ENCODE results near the gene GPI. TPM values are rescaled to one million over a fixed set of nuclear protein-coding genes. Genes with fewer than 3 reads are reported as not detected.

GPI gene
- total RNA-seq, 2 experiments from 2014 or later: 404 to 442 TPM

DNA sequence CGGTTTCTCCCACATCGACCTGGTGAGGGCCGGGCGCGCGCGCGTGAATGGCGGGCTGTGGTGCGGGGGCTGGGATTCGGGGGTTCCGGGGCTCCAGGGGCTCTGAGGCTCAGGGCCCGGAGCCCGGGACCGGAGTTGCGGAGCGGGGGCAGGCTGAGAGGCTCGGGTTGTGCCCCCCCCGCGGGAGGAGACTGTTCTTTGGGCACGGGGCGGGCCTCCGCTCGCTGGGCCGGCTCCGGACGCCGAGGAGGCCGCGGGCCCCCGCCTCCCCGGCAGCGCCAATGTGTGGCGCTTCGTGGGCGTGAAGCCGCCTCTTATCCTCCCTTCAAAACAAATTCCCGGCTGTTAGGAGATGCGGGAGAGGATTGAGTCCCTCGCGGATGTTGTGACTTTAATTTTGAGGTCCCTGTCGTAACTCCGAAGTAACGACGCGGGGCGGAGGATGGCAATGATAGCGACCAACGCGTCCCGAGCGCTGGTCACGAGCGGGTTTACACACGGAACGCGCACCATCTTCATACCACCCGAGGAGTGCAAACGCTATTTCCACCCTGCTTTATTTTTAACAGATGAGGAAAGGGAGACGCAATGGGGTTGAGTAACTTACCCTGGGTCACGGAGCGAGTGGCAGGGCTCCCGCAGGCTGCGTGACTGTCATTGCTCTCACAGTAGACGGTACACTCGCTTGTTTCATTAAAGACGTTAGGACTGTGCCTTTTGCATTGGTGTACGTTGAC is 63.7 kb downstream of the GPI start:
- Mint-ChIP-seq H3K4me3 (peak overlapping the region; percentile 99), H3K27me3 (no peaks in the 10 kb centered on the region), H3K27ac (peak overlapping the region; percentile 93), H3K36me3 (ENCODE audit: low read depth) (peaks cover 22% of the 10 kb centered on the region), H3K9me3 (no peaks in the 10 kb centered on the region), H3K4me1 (peaks cover 35% of the 10 kb centered on the region)
- peak; percentile 47 for DNase-seq
- CTCF ChIA-PET: interaction anchor here (0.6 kb wide), 1 partner anchor 30 kb away, joined by 5 read pairs; no protein-coding TSS in a partner anchor
- POLR2A ChIA-PET: no interaction called here

DNA sequence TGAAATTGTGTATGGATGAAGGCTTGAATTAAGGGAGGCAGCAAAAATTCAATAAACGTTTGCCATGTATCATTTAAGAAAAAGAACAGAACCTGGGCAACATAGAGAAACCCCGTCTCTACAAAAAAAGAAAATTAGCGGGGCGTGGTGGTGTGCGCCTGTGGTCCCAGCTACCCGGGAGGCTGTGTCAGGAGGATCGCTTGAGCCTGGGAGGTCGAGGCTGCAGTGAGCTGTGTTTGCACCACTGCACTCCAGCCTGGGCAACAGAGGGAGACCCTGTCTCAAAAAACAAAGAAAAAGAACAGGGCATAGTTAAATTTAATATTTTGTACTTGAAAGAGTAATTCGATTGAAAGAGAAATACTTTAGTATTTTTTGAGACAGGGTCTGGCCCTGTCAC is 64.6 kb downstream of the GPI start:
- peaks cover 29% of the 10 kb centered on the region for H3K36me3 Mint-ChIP-seq (ENCODE audit: low read depth)
- ChIA-PET POLR2A (no interaction called here), CTCF (interaction anchor here (0.7 to 1.2 kb wide), 2 partner anchors 22 to 44 kb away, joined by 3 read pairs; no protein-coding TSS in a partner anchor)
- no peaks in the 10 kb centered on the region for H3K9me3 Mint-ChIP-seq
- peak overlapping the region; percentile 64 for H3K27ac Mint-ChIP-seq
- H3K27me3 Mint-ChIP-seq: no peaks in the 10 kb centered on the region
- peak overlapping the region; percentile 99 for H3K4me3 Mint-ChIP-seq
- DNase-seq: no peak
- H3K4me1 Mint-ChIP-seq: peaks cover 37% of the 10 kb centered on the region

DNA sequence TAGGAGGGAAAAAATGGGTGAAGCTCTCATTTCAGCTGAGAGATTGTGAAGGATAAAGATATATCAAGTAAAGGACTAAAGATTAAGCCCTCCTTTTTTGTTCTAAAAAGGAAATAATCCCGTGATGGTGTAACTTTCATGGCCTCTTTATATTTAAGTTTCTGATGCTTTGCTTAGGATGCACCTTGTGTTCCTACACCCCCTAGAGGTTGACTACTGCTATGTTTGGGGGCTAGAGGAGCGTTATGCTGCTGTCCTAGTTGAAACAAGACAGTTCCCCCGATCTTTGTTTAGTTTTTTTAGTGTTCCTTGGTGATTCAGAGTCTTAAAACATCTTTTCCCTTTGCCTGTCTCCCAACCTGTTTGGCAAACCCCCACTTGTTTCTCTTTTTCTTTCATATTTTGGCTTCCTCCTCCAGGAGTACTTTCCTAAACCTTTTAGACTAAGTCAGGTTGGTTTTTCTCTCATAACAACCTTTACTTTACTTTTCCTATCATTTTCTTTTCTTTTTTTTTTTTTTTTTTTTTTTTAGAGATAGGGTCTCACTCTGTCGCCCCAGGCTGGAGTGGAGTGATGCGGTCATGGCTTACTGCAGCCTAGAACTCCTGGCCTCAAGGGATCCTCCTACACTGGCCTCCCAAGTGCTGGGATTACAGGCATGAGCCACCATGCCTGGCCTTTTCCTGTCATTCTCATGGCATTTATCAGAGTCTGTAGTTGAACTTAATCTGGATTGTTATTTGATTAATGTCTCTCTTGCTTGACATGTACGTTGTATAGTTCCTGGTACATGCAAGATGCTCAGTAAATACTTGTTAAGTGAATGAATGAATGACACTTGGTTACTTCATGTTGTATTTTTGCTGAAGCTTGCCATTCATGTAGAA is 66.0 kb downstream of the GPI start:
- DNase-seq: peak; percentile 69
- Mint-ChIP-seq H3K27me3 (no peaks in the 10 kb centered on the region), H3K4me3 (peak overlapping the region; percentile 99), H3K36me3 (ENCODE audit: low read depth) (peaks cover 36% of the 10 kb centered on the region), H3K9me3 (no peaks in the 10 kb centered on the region), H3K27ac (peak overlapping the region; percentile 67), H3K4me1 (peaks cover 37% of the 10 kb centered on the region)
- ChIA-PET CTCF (interaction anchor here (0.7 to 1.2 kb wide), 2 partner anchors 18 to 43 kb away, joined by 3 read pairs; no protein-coding TSS in a partner anchor), POLR2A (no interaction called here)

DNA sequence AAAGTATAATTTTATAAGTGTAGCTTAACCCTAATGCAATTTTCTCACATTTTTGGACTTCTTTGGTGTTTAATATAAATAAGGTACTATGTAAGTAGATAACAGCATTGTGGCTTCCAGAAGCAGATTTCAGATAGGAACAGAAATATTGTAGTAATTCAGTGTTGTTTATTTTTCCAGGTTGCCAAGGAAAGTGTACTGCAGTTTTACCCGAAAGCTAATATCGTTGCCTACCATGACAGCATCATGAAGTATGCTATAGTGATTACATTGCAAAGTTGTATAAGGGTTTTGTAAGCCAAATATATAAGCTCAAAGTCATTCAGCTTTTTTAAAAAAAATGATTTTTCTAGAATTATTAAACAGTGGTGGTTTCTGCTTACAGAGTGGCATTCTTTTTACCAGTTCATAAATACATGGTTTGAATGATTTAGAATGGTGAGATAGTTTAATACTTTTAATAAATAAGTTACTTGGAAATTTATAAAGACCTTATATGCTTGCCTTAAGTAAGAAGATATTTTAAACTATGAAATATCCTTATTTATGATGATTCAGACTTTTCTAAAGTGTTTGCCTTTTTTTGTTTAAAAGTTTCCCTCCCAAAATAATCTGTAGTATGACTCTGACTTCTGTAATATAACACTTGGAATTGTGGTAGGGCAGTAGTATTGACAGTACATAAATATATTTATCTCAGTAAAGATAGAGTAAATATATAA is 66.8 kb downstream of the GPI start:
- CTCF ChIA-PET: no interaction called here
- Mint-ChIP-seq H3K27ac (no peak overlapping the region), H3K9me3 (no peaks in the 10 kb centered on the region), H3K4me1 (peaks cover 37% of the 10 kb centered on the region), H3K4me3 (no peak overlapping the region), H3K27me3 (no peaks in the 10 kb centered on the region), H3K36me3 (ENCODE audit: low read depth) (peaks cover 42% of the 10 kb centered on the region)
- POLR2A ChIA-PET: no interaction called here
- no peak for DNase-seq

DNA sequence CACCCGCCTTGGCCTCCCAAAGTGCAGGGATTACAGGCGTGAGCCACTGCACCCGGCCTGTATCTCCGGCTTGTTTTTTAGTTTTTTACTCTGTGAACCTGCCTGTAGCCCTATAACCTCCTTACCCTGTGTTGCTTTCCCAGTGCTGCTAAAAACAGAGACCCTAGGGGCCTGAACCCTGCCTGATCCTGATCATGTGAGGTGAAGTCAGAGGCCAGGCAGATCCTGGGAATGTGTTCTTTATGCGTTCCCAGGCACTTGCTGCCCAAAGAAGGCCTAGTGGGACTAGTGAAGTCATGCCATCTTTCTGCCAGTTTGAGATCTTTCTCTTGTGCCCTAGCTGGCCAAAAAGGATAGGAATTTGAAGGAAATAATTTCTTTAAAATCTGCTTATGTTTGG is 67.8 kb downstream of the GPI start:
- H3K27me3 Mint-ChIP-seq: no peaks in the 10 kb centered on the region
- POLR2A ChIA-PET: no interaction called here
- peaks cover 35% of the 10 kb centered on the region for H3K4me1 Mint-ChIP-seq
- H3K27ac Mint-ChIP-seq: no peak overlapping the region
- DNase-seq: no peak
- no peak overlapping the region for H3K4me3 Mint-ChIP-seq
- H3K9me3 Mint-ChIP-seq: no peaks in the 10 kb centered on the region
- CTCF ChIA-PET: no interaction called here
- peaks cover 48% of the 10 kb centered on the region for H3K36me3 Mint-ChIP-seq (ENCODE audit: low read depth)

DNA sequence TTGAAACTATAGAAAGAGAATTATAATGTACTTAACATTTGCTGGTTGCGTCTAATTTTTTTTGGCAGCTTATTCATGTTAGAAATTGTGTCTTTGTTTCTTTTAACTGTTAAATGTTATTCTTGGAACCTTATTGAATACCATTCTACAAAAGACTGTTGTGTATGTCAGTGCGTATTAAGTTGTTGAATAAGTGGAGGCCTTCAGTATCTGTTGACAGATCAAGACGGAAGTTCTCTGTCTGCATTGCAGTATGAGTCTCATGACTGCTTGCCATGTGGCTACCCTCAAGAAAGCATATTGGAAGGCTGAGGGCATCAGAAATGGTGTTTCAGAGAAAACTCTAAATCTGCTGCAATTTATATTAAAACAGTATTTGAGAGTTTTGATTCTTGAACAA is 71.7 kb downstream of the GPI start:
- no peaks in the 10 kb centered on the region for H3K27me3 Mint-ChIP-seq
- peaks cover 14% of the 10 kb centered on the region for H3K4me1 Mint-ChIP-seq
- ChIA-PET CTCF (interaction anchor here (0.6 kb wide), 1 partner anchor 24 kb away, joined by 4 read pairs; no protein-coding TSS in a partner anchor), POLR2A (no interaction called here)
- no peak overlapping the region for H3K4me3 Mint-ChIP-seq
- no peak overlapping the region for H3K27ac Mint-ChIP-seq
- no peaks in the 10 kb centered on the region for H3K9me3 Mint-ChIP-seq
- H3K36me3 Mint-ChIP-seq (ENCODE audit: low read depth): peaks cover 58% of the 10 kb centered on the region
- no peak for DNase-seq

DNA sequence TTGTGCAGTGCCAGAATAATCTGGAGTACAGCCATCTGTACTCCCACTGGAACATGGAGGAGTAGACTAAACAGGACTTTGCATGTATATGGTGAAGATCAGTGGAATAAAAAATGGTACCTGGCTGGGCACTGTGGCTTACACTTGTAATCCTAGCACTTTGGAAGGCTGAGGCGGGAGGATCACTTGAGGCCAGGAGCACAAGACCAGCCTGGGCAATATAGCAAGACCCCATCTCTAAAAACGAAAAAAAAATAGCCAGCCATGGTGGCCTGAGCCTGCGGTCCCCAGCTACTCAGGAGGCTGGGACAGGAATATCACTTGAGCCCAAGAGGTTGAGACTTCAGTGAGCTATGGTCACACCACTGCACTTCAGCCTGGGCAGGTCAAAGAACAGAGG is 83.2 kb downstream of the GPI start:
- POLR2A ChIA-PET: interaction anchor here (0.7 kb wide), 1 partner anchor 12 kb away, joined by 3 read pairs; no protein-coding TSS in a partner anchor
- no peak for DNase-seq
- no peaks in the 10 kb centered on the region for H3K9me3 Mint-ChIP-seq
- H3K27ac Mint-ChIP-seq: no peak overlapping the region
- H3K36me3 Mint-ChIP-seq (ENCODE audit: low read depth): peaks cover 64% of the 10 kb centered on the region
- no peak overlapping the region for H3K4me3 Mint-ChIP-seq
- H3K27me3 Mint-ChIP-seq: no peaks in the 10 kb centered on the region
- H3K4me1 Mint-ChIP-seq: peaks cover 5% of the 10 kb centered on the region
- CTCF ChIA-PET: interaction anchor here (0.6 to 0.9 kb wide), 3 partner anchors 15 to 116 kb away, joined by 3 to 5 read pairs (median 4); no protein-coding TSS in a partner anchor

Other genes starting within 250 kb of the GPI start
- 100 to 1,000 TPM; 141 to 146 TPM for gene LSM14A, start 192.7 kb upstream of the GPI start, total RNA-seq
- 10 to 100 TPM; 16.1 to 16.6 TPM for gene GARRE1, start 110.6 kb upstream of the GPI start, total RNA-seq
- 10 to 100 TPM in 1 of 2 experiments, 1 to 10 TPM in 1; 9.4 to 13.4 TPM for gene PDCD2L, start 39.2 kb downstream of the GPI start, total RNA-seq
- gene UBA2, start 63.2 kb downstream of the GPI start, total RNA-seq: 100 to 1,000 TPM; 116 to 140 TPM
- gene WTIP, start 116.6 kb downstream of the GPI start, total RNA-seq: 1 to 10 TPM in 1 of 2 experiments, under 1 TPM in 1; 0.69 to 1.0 TPM